SIG-M5 treated with dmso at 0.1 percent for 504 hours (cell line): ENCODE results near the gene ATRNL1.

ENCODE experiments used
- DNase-seq: peaks from one replicate; lab custom pipeline; 2025; ENCODE audit not compliant: unreplicated experiment; lab: John Stamatoyannopoulos, UW

ATRNL1 gene

GRCh38 chr10:115604627-115605026 lies 511.5 kb downstream of the ATRNL1 start:
- DNase-seq, result no peak

DNA sequence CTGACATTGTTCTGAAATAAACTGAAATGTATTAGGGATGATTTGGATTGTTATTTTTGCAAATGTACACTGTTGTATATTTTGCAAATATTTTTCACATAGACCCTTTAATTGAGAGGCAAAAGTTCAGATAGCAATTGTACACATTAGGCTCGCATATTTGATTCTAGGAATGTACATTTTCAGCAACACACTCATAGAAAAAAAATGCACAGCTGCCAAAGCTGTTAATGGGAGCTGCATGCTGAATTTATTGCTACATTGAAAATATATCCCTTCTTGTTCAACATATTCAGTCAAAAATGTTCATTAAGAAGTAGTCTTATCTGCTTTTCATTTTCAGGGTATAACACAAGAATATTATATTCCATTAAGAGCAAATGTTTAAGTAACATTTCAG lies 512.9 kb downstream of the ATRNL1 start:
- DNase-seq, result no peak

GRCh38 chr10:115606741-115607140 lies 513.6 kb downstream of the ATRNL1 start:
- no peak for DNase-seq

- DNase-seq, result no peak
Observed at GRCh38 chr10:115624448-115624847, 531.3 kb downstream of the ATRNL1 start.

DNA sequence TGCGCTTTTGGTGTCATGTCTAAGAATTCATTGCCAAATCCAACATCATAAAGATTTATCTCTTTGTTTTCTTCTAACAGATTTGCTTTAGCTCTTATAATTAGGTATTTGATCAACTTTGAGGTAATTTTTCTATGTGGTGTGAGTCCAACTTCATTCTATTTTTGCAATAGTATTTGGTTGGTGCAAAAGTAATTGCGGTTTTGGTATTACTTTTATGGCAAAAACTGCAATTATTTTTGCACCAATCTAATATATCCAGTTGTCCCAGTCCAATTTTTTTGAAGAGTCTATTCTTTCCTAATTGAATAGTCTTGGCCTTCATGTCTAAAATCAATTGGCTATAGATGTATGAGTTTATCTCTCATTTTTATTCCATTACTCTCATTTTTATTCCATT lies 535.5 kb downstream of the ATRNL1 start:
- DNase-seq, result no peak

- DNase-seq, result no peak
Observed at GRCh38 chr10:115638246-115638645, 545.1 kb downstream of the ATRNL1 start.

GRCh38 chr10:115649217-115649616 lies 556.1 kb downstream of the ATRNL1 start:
- no peak for DNase-seq

DNA sequence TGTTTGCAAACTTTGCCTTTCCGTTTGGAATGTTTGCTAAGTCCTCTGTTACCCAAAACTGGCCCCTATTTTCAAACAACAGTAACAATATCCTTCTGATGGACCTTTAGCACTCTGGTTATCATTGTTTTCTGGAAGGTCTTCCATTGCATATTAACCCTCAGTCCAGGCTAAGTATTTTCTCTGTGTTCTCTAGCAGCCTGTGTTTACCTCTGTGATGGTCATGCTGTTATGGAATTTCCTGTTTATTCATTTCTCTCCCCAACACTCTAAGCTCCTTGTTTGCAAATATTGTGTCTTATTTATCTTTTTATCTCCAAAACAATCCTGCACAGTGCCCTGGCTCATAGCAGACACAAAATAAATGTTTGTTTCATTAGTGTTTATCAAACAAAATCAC lies 560.3 kb downstream of the ATRNL1 start:
- no peak for DNase-seq

DNA sequence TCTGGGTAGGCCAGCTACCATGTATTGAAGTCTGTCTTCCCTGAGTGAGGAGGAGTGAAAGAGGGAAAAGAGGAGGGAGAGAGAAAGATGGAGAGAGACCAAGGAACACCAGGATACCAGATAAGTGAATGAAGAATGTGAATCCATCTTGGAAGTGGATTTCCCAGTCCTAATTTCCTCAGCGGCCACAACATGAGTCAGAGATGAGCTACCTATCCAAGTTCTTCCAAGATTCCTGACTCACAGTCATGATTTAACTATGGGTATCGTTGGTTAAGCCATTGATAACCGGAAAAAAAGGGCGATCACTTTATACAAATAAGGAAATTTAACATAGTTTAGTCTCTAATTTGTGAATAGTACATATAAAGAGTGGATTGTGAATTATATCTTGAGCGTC lies 561.8 kb downstream of the ATRNL1 start:
- no peak for DNase-seq

DNA sequence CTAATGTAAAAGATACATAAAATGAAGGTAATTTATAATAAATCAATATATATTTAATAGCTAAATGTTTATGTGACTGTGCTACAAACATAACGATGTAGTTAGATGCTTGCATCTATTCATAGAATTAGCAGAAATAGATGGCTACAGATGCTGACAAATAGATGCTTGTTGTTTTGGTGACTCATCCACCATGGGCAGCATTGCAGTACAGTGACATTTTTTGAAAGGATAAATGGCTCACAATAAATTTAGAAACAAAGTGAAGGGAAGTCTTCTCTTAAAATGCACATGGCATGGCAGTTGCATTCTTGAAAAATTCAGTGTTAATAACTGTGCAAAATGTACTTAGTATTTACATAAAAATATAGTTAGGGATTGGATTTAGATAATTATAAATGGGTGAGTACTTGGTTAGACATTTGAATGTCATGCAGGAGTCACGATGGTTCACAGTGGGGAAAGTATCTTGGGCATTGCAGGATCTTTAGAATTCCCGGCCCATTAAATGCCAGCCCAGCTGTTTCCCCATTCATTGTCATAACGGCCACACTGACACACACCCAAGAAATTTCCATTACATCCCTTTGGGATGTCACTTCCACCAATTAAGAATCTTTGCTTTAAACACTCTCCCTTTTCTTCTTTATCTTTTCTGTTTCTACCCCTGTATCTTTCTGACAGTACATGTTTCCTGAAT lies 564.1 kb downstream of the ATRNL1 start:
- no peak for DNase-seq

- DNase-seq, result no peak
Observed at GRCh38 chr10:115659616-115660015, 566.5 kb downstream of the ATRNL1 start.

GRCh38 chr10:115660391-115660790 lies 567.2 kb downstream of the ATRNL1 start:
- no peak for DNase-seq

DNA sequence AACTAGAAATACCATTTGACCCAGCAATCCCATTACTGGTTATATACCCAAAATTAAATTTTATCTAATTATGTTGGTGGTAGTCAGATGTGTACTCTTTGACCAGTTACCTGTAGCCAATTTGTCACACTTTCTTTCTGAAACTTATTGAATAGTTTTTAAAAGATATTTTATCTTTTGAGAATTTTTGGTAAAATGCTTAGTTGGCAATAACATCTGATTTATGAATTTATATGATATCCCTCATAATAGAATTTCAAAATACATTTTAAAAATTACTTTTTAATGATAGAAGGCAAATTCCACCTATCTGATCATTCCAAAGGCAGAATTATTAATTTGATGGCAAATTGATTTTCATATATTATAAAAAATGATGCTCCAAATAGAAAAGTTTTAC lies 569.3 kb downstream of the ATRNL1 start:
- no peak for DNase-seq

GRCh38 chr10:115665549-115665948 lies 572.4 kb downstream of the ATRNL1 start:
- DNase-seq, result no peak

- no peak for DNase-seq
Observed at GRCh38 chr10:115674496-115674895, 581.3 kb downstream of the ATRNL1 start.

DNA sequence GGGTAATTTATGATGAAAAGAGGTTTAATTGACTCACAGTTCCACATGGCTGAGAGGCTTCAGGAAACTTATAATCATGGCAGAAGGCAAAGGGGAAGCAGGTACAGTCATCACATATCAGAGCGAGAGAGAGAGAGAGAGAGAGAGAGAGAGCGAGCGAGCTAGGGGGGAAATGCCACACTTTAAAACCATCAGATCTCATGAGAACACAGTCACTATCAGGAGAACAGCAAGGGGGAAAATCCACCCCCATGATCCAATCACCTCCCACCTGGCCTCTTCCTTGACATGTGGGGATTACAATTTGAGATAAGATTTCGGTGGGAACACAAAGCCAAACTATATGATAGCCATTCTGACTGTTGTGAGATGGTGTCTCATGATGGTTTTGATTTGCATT lies 603.6 kb downstream of the ATRNL1 start:
- no peak for DNase-seq

- no peak for DNase-seq
Observed at GRCh38 chr10:115706026-115706425, 612.9 kb downstream of the ATRNL1 start.

- peak; percentile 14 for DNase-seq
Observed at GRCh38 chr10:115706488-115707076, 613.4 kb downstream of the ATRNL1 start.

DNA sequence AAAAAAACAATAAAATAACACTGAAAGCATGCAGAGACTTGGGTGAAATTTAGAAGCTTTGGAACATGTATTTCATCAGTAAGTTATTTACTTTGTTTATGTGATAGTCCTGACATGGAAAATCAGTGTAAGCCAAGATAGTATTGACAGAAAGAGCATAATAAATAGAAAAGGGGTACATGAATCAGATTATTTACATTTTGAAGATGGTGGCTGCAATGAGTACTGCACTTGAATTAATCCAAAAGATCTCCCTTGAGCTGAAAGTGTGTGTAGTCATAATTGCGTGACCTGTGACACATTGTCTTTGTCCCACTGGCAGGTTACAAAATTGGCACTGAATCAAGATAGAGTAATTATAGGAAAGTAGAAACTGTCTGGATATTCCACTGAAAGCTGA lies 617.0 kb downstream of the ATRNL1 start:
- no peak for DNase-seq

DNA sequence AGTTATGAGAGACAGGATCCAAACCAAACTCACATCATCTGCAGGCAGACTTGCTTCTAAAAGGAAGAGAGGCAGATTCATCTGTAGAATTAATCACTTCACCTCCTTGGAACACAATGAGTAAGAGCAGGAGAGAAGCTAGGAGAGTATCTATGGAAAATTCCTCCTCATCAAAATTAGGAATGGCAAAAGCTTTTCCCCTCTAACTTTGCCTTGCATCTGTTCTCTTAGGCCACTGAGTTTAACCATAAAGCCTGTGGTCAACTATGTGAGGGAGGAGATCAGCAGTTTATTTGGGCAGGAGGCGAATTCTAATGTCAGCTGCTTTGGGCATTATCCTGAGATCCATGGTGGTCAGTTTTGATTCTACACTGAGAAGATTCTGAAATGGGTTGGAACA lies 618.1 kb downstream of the ATRNL1 start:
- no peak for DNase-seq

DNA sequence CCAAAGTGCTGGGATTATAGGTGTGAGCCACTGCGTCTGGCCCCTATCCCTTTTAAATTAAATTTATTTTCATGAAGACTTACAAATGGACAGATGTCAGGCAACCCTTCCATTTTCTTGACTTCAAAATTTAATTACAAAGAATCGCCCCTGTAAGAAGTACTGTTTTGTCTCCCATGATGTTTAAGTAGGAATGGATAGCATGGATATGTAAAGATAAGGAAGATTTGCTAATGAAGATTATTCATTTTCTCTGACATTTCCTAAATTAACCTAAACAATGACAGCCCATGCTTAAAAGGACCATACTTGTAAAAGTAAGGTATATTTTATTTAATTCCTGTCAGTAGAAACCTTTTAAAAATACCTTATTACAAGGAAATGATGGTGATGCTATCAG lies 627.0 kb downstream of the ATRNL1 start:
- no peak for DNase-seq

DNA sequence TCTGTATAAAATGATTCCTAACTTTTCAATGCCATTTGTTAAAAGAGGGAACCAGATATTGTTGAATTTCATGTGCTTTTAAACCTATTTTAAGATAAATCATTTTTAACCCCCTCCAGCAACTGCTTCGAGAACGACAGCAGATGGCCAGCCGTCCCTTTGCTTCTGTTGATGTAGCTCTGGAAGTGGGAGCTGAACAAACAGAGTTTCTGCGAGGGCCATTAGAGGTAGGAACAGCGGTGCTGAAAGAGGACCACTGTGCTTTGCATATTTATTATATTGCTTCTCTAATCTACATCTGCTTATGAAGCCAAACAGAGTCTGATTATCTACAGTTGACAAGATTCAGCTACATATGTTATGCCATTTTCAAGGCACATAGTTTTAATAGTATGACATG lies 634.0 kb downstream of the ATRNL1 start:
- DNase-seq, result no peak

DNA sequence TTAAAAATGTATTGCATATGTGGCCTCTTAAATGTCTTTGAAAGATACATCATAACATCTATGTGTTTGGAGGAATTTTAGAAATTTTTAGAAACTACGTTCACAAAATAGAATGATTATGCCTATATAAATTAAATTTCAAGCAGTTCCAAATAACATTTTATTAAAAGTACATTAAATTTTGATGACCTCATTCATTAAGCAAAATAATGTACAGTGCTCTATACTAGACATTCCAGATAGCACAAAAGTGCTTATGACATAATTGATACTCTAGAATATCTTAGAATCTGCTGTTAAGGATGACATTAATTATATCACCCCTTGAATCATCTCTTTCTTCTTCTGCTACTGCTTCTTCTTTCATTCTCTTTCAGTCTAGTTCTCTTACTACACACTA lies 650.9 kb downstream of the ATRNL1 start:
- no peak for DNase-seq
